OCI-LY3 (cell line): ENCODE measurements around the gene GRHPR.

Source experiments
- H2AFZ ChIP-seq: fragments of 200-600, 300-600 bp; shearing (Covaris generic); 2 replicates; pipeline ENCODE4 v1.6.0; 2014; ENCODE audit warnings: antibody characterized with exemption, low read depth, low read length
- H3K27ac ChIP-seq: fragments of 200-600, 300-600 bp; sonication (generic); 2 replicates; pipeline ENCODE4 v1.5.1; 2014; ENCODE audit warnings: mild to moderate bottlenecking, low read length, moderate library complexity, mixed read lengths
- H3K27me3 ChIP-seq: fragments of 200-600, 300-600 bp; sonication (generic); 2 replicates; pipeline ENCODE4 v1.6.1; 2014; ENCODE audit warnings: low read depth, low read length, mixed read lengths
- H3K36me3 ChIP-seq: fragments of 200-600, 300-600 bp; sonication (generic); replicated peaks from 2 replicates; pipeline ENCODE3; 2014; ENCODE audit warnings: low read depth, low read length, mixed read lengths
- H3K4me1 ChIP-seq: fragments of 300-600, 200-600 bp; sonication (generic); 2 replicates; pipeline ENCODE4 v1.6.1; 2014; ENCODE audit warnings: low read length, mixed read lengths
- H3K4me2 ChIP-seq: fragments of 200-600, 300-600 bp; sonication (generic); 2 replicates; pipeline ENCODE4 v1.6.1; 2014; ENCODE audit warnings: low read length, mixed read lengths
- H3K4me3 ChIP-seq: fragments of 300-600, 200-600 bp; sonication (generic); 2 replicates; pipeline ENCODE4 v1.5.1; 2014; ENCODE audit warnings: antibody characterized with exemption, mild to moderate bottlenecking, low read length, moderate library complexity
- H3K79me2 ChIP-seq: fragments of 300-600, 200-600 bp; shearing (Covaris generic); 2 replicates; pipeline ENCODE4 v1.6.1; 2014; ENCODE audit warnings: mild to moderate bottlenecking, low read length, mixed read lengths
- H3K9ac ChIP-seq: fragments of 300-600, 200-600 bp; shearing (Covaris generic); 2 replicates; pipeline ENCODE4 v1.6.0; 2014; ENCODE audit warnings: mild to moderate bottlenecking, low read length, moderate library complexity
- H3K9me3 ChIP-seq: fragments of 200-600, 300-600 bp; shearing (Covaris generic); 2 replicates; pipeline ENCODE4 v1.6.1; 2014; ENCODE audit warnings: low read length, mixed read lengths; ENCODE audit not compliant: insufficient read depth
- H4K20me1 ChIP-seq: fragments of 200-600, 300-600 bp; sonication (generic); 2 replicates; pipeline ENCODE4 v1.6.1; 2016; ENCODE audit warnings: low read length, mixed read lengths; ENCODE audit not compliant: insufficient read depth
- EZH2phosphoT487 ChIP-seq: fragments of 200-600 bp; shearing (Covaris generic); IDR thresholded peaks from 2 replicates; pipeline ENCODE4 v1.6.1; 2018; ENCODE audit warnings: antibody characterized with exemption, mixed run types, low read depth
- TF ChIP-seq, protein P1 (sequence below): fragments of 200-600, 300-600 bp; sonication (generic); IDR thresholded peaks from 2 replicates; pipeline ENCODE4 v1.5.1; 2014; ENCODE audit warnings: antibody characterized with exemption, low read length, low read depth

GRHPR gene

DNA sequence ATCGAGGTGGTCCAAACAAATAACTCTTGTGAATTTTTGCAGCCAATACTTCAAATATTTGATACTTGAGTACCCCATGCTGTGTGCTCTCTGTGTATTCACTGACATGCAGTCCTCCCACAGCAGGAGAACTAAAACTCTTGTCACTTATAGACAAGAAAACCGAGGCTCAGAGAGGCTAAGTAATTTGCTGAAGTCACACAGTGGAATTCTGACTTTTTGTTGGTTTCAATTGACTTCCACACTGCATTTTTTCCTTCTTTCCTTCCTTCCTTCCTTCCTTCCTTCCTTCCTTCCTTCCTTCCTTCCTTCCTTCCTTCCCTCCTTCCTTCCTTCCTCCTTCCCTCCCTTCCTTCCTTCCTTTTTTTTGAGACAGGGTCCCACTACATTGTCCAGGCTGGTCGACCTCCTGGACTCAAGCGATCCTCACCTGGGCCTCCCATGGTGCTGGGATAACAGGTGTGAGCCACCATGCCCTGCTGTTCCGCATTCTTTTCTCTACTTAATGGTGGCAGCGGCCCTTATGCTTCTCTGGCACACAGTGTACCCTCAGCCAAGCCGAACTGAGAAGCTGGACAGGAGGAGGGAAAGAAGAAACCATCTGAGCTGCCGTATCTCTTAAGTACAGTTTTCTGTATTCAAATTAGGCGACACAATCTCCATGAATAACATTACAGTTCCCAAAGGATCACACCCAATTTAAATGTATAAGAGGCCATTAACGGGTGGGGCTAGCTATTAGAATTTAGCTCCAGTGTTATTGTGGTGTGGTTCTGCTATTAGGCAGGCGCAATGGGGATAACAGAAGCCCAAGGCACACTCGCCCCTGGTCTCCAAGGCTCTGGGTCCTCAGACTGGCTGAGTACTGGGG is 38.4 kb upstream of the GRHPR start:
- Histone ChIP-seq H3K4me2 (peak overlapping the region; percentile 48), H3K4me1 (peaks cover 81% of the 10 kb centered on the region)

DNA sequence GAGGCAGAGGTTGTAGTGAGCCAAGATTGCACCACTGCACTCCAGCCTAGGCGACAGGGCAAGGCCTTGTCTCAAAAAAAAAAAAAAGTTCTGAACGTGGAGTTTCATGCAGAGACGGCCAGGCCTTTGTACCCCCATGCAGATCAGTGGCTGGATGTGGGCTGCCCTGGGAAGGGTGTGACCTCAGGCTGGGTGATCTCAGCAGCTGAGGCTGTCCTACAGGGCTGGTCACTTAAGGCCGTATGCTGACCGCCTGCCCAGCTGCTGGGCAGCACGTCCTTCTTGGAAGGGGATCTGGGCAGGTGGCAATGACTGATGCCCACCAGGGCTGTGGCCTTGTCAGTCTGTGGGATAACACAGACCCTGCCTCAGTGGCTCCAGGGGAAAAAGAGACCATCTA is 37.2 kb upstream of the GRHPR start:
- Histone ChIP-seq H4K20me1 (no peaks in the 10 kb centered on the region), H3K27me3 (no peaks in the 10 kb centered on the region), H3K9ac (peak overlapping the region; percentile 21; the same call in 1 of the 2 replicates), H3K9me3 (no peaks in the 10 kb centered on the region), H3K4me1 (peaks cover 80% of the 10 kb centered on the region), H2AFZ (no peak overlapping the region), H3K4me2 (no peak overlapping the region), H3K4me3 (no peak overlapping the region), H3K79me2 (no peaks in the 10 kb centered on the region), H3K36me3 (peaks cover 9% of the 10 kb centered on the region), H3K27ac (peak overlapping the region; percentile 96)
- no peak for TF ChIP-seq EZH2phosphoT487
- TF ChIP-seq, protein P1, sequence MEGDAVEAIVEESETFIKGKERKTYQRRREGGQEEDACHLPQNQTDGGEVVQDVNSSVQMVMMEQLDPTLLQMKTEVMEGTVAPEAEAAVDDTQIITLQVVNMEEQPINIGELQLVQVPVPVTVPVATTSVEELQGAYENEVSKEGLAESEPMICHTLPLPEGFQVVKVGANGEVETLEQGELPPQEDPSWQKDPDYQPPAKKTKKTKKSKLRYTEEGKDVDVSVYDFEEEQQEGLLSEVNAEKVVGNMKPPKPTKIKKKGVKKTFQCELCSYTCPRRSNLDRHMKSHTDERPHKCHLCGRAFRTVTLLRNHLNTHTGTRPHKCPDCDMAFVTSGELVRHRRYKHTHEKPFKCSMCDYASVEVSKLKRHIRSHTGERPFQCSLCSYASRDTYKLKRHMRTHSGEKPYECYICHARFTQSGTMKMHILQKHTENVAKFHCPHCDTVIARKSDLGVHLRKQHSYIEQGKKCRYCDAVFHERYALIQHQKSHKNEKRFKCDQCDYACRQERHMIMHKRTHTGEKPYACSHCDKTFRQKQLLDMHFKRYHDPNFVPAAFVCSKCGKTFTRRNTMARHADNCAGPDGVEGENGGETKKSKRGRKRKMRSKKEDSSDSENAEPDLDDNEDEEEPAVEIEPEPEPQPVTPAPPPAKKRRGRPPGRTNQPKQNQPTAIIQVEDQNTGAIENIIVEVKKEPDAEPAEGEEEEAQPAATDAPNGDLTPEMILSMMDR: no peak

More for the DNA sequence above, 38.4 kb upstream of the GRHPR start:
- no peak for TF ChIP-seq EZH2phosphoT487
- TF ChIP-seq, protein P1: no peak
- Histone ChIP-seq H3K79me2 (no peaks in the 10 kb centered on the region), H3K36me3 (peaks cover 9% of the 10 kb centered on the region), H3K27ac (peak overlapping the region; percentile 96), H3K9me3 (no peaks in the 10 kb centered on the region), H3K9ac (peak overlapping the region; percentile 93), H3K4me3 (no peak overlapping the region), H4K20me1 (no peaks in the 10 kb centered on the region), H2AFZ (no peak overlapping the region), H3K27me3 (no peaks in the 10 kb centered on the region)

DNA sequence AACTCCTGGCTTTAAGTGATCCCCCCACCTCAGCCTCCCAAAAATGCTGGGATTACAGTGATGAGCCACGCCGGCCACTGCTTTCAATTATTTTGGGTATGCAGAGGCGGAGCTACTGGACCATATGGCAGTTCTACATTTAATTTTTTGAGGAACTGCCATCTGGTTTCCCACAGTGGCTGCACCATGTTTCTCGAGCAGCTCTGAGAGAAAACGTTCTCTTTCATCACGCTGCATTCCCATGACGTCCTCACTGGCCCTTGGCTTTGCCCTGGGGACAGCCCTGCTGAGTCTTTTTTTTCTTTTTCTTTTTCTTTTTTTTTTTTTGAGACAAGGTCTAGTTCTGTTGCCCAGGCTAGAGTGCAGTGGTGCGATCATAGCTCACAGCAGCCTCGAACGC is 35.5 kb upstream of the GRHPR start:
- peaks cover 71% of the 10 kb centered on the region for H3K4me1 ChIP-seq
- no peak overlapping the region for H3K4me3 ChIP-seq
- no peak overlapping the region for H3K4me2 ChIP-seq
- no peaks in the 10 kb centered on the region for H4K20me1 ChIP-seq
- no peak overlapping the region for H3K9ac ChIP-seq
- TF ChIP-seq EZH2phosphoT487: no peak
- TF ChIP-seq, protein P1: no peak
- no peaks in the 10 kb centered on the region for H3K27me3 ChIP-seq
- peaks cover 3% of the 10 kb centered on the region for H3K36me3 ChIP-seq
- no peaks in the 10 kb centered on the region for H3K9me3 ChIP-seq
- H3K27ac ChIP-seq: peak overlapping the region; percentile 7; the same call in 1 of the 2 replicates
- H3K79me2 ChIP-seq: no peaks in the 10 kb centered on the region
- H2AFZ ChIP-seq: no peak overlapping the region

DNA sequence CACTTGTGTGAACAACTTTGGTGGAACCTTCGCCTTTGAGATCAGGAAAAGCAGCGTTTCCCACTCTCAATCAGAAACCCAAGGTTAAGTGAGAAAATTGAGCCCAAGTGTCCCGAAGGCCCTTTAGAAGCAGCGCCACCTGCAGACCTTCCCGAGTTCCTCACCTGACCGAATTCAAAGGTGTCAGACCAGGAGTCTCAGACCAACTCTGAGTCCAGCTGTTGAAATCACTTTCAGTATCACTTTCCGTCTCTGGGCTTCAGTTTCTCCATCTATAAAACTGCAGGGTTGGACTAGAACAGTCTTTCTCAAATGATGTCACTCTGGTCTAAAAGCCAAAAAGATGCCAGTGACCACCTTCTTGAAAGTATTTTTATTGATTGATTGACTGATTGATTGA is 31.7 kb upstream of the GRHPR start:
- TF ChIP-seq, protein P1: peak; percentile 83
- TF ChIP-seq EZH2phosphoT487: no peak
- H3K4me1 ChIP-seq: peaks cover 39% of the 10 kb centered on the region
- H3K27me3 ChIP-seq: no peaks in the 10 kb centered on the region
- H3K4me3 ChIP-seq: no peak overlapping the region
- H3K27ac ChIP-seq: peak overlapping the region; percentile 58
- peak overlapping the region; percentile 34 for H3K4me2 ChIP-seq
- no peaks in the 10 kb centered on the region for H3K9me3 ChIP-seq
- no peaks in the 10 kb centered on the region for H3K36me3 ChIP-seq
- H2AFZ ChIP-seq: no peak overlapping the region
- H3K79me2 ChIP-seq: no peaks in the 10 kb centered on the region
- H3K9ac ChIP-seq: peak overlapping the region; percentile 53; the same call in 1 of the 2 replicates
- H4K20me1 ChIP-seq: no peaks in the 10 kb centered on the region
